Measurements from ENCODE around the gene PLCXD3.

Gene PLCXD3

DNA sequence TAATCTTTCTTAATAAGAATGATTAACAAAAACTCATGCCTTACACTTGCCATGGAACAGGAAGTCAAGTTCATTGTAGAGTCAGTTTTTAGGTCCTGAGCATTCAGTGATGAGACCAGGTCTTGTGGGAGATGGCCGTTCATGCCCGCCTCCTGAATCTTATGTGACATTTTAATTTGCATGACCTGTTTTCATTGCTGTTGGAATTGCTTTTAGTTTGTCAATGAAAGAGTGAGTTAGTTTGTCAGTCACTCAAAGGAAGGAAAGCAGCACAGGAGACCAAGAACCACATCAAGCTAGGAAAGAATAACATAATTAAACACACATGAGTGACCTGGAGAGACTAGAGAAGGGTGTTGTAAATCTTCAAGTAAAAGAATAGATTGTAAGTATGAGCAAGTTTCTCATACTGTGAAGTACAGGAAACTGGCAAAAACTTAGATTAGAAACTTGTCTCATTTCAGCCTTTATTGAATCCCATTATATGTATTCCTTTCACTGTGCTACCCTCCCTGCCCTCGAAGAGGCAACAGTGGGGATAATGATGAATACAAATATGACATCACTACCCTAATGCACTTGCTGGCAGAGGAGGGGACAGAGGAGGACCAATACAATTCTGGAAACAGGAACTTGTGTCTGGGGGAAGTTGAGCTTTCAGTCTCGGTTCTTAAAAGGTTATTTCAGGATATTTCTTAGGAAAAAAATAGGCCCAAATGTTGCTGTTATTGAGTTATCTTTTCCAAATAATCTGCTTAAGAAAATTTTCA, 232.7 kb downstream of the PLCXD3 start:
- DNase-seq: no peak

GRCh38 chr5:41275813-41276512, 234.4 kb downstream of the PLCXD3 start:
- no peak for DNase-seq

DNA sequence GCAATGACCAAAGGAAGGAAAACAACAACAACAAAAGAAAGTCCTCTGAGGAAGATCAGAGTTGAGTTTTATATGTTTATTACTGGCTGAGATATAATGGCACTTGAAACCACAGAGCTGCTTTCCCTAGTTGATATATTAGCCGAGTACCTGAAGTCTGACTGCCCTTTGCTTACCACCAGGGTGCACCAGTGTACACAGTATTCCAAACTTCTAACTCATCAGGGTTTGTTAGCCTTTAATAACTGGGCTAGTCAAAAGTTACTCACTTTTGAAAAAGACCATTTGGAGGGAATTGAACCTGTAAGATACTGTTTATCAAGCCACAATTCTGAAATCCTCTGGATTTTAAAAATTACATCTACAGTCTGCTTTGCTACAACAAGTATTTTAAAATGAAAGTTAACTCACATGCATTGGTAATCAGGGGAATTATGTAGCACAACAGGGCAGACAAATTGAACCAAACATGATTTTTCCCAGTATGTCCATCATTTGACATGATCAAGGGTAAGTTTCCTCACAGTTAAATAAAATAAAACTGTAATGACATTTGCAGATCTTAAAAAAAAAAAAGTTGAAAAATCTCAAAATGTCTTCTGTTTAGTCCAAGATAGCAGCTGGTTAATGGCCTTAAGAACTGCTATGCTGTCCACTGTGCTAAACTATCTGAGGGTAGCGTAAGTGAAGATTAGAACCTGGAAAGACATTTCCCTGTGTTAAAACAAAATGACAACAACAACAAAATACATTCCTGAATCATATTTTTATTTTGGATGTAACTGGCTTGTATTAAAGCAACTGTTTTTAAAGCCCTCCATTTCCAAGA, 239.8 kb downstream of the PLCXD3 start:
- no peak for DNase-seq

DNA sequence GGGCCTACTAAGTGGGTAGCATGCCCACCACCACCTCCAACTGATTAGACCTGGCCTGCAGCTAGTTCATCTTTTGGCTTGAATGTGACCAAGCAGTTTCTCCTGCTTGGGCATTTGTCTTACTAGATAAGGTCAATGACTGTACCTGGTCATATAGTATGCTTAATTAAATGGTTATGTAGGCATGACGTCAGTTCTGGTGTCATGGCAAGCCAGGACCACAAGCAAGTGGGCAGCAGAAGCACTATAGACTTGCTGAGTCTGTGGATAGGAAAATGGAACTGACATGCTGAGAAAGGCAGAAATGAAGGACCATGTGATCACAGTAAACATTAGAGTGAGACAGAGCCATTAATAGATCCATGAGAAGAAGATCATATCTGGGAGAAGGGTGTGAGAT, 241.5 kb downstream of the PLCXD3 start:
- DNase-seq: no peak

- no peak for DNase-seq
Observed at GRCh38 chr5:41266377-41266776, 244.0 kb downstream of the PLCXD3 start.

DNA sequence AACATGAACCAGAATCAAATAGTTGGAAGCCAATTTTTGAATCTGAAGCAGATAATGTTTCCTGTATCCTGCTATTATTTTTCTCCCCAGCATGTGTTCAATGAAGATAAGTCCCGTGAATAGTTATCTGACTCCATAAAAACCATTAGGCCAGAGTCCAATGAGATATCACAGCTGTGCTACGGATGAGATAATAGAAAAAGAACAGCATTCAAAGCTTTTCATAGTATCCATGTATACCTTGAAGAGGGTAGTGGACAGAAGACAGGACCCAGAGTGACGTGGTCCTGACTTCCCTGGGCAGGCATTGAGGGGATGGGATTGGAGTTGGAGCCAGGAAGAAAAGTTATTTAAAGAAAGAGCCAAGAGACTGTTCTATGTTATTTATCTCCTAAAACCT, 246.4 kb downstream of the PLCXD3 start:
- no peak for DNase-seq

DNA sequence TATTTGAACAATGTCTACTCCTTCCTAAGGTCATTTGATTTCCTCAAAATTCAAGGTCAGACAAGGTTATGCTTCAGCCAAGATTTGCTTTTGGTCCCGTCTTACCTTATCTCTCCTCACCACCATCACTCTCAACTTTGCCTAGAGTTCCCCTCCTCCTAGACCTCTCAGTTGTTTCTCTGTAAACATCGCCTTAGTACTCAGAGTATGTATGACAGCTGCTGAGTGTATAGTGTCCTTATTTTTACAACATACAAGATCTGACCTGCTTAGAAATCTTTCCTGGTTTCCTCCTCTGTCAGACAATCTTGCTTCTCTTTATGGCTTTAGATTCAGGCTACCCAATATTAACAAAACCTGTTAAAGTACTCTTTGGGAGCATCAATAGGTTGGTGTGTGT, 247.1 kb downstream of the PLCXD3 start:
- DNase-seq: no peak

Data from activated CD8-positive, alpha-beta memory T cell treated with anti-CD3 and anti-CD28 coated beads, Interleukin-2, amount 50 U/mL, for 48 hours (primary cell).